Aorta (tissue), 5 donors: ENCODE measurements around the gene CLCN5. TPM values are rescaled to one million over a fixed set of nuclear protein-coding genes. Genes with fewer than 3 reads are reported as not detected.

Experiments
- ATAC-seq: fragments of 200-7000 bp; cut with Tn5 transposase; one replicate; pipeline ENCODE4 v1.9.1; 2022; ENCODE audit warnings: moderate library complexity; ENCODE audit not compliant: low FRiP score
- DNase-seq, 2 donors: peaks; one replicate each; pipeline ENCODE4 v3.0.0-alpha.2; 2020
- H3K27ac ChIP-seq, 2 donors: one replicate each; pipeline ENCODE4 v1.5.1; 2013; ENCODE audit warnings: low read length in 2 of 2, mild to moderate bottlenecking in 2 of 2, moderate library complexity in 2 of 2, control low read depth in 1 of 2, inconsistent platforms in 1 of 2, low read depth in 1 of 2
- H3K27me3 ChIP-seq, 2 donors: one replicate each; pipeline ENCODE4 v1.6.1; 2013; ENCODE audit warnings: control low read depth in 1 of 2, low read length in 1 of 2, mild to moderate bottlenecking in 1 of 2, moderate library complexity in 1 of 2; ENCODE audit not compliant: insufficient read depth in 2 of 2, control insufficient read depth in 1 of 2
- H3K36me3 ChIP-seq, 2 donors: one replicate each; pipeline ENCODE4 v1.6.1; 2013; ENCODE audit warnings: control low read depth in 1 of 2, low read length in 1 of 2, mild to moderate bottlenecking in 1 of 2; ENCODE audit not compliant: insufficient read depth in 2 of 2, control insufficient read depth in 1 of 2
- H3K4me1 ChIP-seq, 2 donors: one replicate each; pipeline ENCODE4 v1.6.1; 2013; ENCODE audit warnings: low read length in 2 of 2, control low read depth in 1 of 2, mild to moderate bottlenecking in 1 of 2, moderate library complexity in 1 of 2; ENCODE audit not compliant: insufficient read depth in 2 of 2, control insufficient read depth in 1 of 2
- H3K4me3 ChIP-seq, 2 donors: one replicate each; pipeline ENCODE4 v1.5.1; 2013; ENCODE audit warnings: low read length in 2 of 2, control low read depth in 1 of 2, mild to moderate bottlenecking in 1 of 2
- H3K9me3 ChIP-seq: one replicate; pipeline ENCODE4 v1.6.1; 2013; ENCODE audit warnings: mild to moderate bottlenecking, low read length; ENCODE audit not compliant: control insufficient read depth
- WGBS, 2 donors: extraction: QIAGEN DNeasy Blood & Tissue Kit; methylation state at CpG; one replicate each; pipeline ENCODE4 v1.1.7; 2013; 5-methylcytosine and 5-hydroxymethylcytosine counted together
- intact Hi-C, 2 donors: fragments of 100-400 bp; cut with DNase I; formaldehyde crosslinking; loops; one replicate each; pipeline versions ENCODE4 v1.14.2 to v1.15.0; 2022
- polyA plus RNA-seq, 2 donors: library from polyadenylated mRNA; stranded (reverse); fragments of 200-250 nt; gene quantifications; one replicate each; pipeline ENCODE4 v1.2.3, GENCODE V29; 2013
- total RNA-seq, 2 donors: library from RNA; stranded (reverse); fragmentation: NEBNext Ultra II Directional; extraction: Animal tissue kit (Norgen Biotek cat#: 25700); gene quantifications; one replicate each; pipeline ENCODE4 v1.2.1, GENCODE V29; 2021
- donor health status: healthy with polysubstance abuse.
- donor health status: Bipolar disorder and iron deficiency.
- donor health status: DM: no; HTN: no; CAD: no.
- donor health status: DM: no; HTN: no; CAD: no.
- donor health status: DM: yes; HTN: yes; CAD: no.

Gene CLCN5
- total and polyA plus RNA-seq, 4 donors = 0.88 to 9.4 (median 2.9) TPM

DNA sequence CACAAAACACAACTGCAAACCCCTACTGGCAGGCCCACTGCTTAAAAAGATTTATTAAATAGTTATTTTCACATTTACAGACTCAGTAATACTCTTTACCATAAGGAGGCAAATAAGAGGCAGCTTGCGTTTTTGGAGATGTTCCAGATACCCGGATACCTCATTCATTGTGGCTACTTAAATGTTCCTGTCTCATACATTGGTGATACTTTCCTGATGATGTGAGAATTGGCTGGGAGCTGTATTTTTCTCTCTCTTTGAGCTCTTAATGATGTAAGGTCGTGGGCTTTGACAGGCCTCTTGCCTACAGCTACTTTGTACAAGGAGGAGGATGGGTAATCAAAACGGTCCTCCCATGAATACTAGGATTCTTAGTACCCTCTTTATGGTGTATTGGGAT is 176.9 kb downstream of the CLCN5 start:
- no peak overlapping the region for H3K4me3 ChIP-seq
- 51 to 59% methylated on average over 4 of the region's 4 CpGs for WGBS, 2 donors
- DNase-seq = no peak

DNA sequence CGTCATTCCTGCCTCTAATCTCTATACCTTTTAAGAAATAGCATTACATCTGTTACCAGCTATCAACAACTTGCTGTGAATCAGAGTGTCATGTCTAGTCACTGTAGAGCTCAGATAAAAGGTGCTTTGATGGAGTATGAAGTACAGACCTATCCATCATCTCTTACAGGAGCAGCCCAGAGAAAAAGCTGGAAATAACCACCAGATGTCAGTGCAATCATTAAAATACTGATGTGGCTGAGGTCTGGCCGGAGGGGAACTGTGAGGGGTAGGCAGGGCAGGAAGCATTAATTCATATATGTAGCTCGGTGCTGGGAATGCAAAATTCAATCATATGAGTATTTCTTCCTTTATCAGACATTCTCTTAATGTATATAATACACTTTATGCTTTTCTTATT is 177.8 kb downstream of the CLCN5 start:
- 48 to 76% methylated on average over 3 of the region's 3 CpGs for WGBS, 2 donors
- Histone ChIP-seq H3K36me3 (no peaks in the 10 kb centered on the region), H3K27me3 (no peaks in the 10 kb centered on the region), H3K9me3 (no peaks in the 10 kb centered on the region), H3K4me3 (no peak overlapping the region), H3K27ac (no peak overlapping the region), H3K4me1 (no peaks in the 10 kb centered on the region)
- intact Hi-C loops = no loop called here
- ATAC-seq = no peak
- no peak for DNase-seq

More for the DNA sequence above, 176.9 kb downstream of the CLCN5 start:
- H3K36me3 ChIP-seq = no peaks in the 10 kb centered on the region
- no peaks in the 10 kb centered on the region for H3K9me3 ChIP-seq
- no peaks in the 10 kb centered on the region for H3K27me3 ChIP-seq
- no peak for ATAC-seq
- intact Hi-C loops = no loop called here
- no peak overlapping the region for H3K27ac ChIP-seq
- H3K4me1 ChIP-seq = no peaks in the 10 kb centered on the region

DNA sequence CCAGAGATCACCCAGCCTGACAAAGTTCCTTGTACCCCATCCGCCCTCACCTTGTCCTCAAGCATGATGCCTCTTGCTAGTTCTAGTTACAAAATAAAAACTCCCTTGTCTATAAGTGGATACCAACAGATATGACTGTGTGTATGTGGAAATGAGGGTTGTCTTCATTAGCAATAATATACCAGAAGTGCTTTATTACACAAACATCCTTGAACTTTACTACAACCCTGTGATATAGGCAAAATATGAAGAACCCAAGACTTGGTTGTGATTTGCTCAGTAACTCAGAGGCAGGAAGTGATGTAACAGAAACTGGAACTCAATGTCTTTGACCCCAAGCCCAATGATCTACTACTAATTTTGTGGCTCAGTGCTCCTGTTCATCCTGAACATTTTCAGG is 180.8 kb downstream of the CLCN5 start:
- intact Hi-C loops = no loop called here
- DNase-seq (no peak), ATAC-seq (no peak)
- Histone ChIP-seq H3K27ac (no peak overlapping the region), H3K36me3 (no peaks in the 10 kb centered on the region), H3K9me3 (no peaks in the 10 kb centered on the region), H3K4me1 (no peaks in the 10 kb centered on the region), H3K4me3 (no peak overlapping the region), H3K27me3 (no peaks in the 10 kb centered on the region)
- 54 to 99% methylated on average over 1 of the region's 1 CpG for WGBS, 2 donors

DNA sequence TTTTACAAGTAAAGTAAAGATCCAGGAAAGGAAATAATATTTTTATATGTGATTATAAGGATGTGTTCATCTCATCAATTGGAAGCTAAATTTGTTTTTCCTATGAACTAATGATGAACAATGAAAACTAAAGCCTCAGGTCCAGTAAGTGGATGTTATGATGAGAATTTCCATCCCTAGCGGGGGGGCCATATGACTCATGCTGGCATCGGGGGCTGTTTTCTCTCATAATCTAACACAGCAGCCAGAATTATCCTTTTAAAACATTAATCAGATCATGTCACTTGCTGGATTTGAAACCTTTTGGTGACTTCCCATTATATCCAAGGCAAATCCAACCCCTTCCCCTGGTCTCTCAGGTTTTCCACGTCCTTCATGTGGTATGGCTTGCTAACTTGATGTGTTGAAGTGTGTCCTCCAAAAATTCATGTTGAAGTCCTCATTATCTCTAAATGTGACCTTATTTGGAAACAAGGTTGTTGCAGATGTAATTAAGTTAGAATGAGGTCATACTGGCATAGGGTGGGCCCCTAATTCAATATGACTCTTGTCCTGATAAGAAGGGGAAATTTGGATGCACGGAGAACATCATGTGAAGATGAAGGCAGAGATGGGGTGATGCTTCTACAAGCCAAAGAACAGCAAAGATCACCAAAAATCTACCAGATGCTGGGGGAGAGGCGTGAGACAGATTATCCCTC is 181.6 kb downstream of the CLCN5 start:
- intact Hi-C loops = no loop called here
- no peak overlapping the region for H3K27ac ChIP-seq
- DNase-seq = no peak
- no peaks in the 10 kb centered on the region for H3K27me3 ChIP-seq
- no peaks in the 10 kb centered on the region for H3K4me1 ChIP-seq
- ATAC-seq = no peak
- H3K36me3 ChIP-seq = no peaks in the 10 kb centered on the region
- no peak overlapping the region for H3K4me3 ChIP-seq
- no peaks in the 10 kb centered on the region for H3K9me3 ChIP-seq
- 62 to 64% methylated on average over 5 of the region's 5 CpGs for WGBS, 2 donors

DNA sequence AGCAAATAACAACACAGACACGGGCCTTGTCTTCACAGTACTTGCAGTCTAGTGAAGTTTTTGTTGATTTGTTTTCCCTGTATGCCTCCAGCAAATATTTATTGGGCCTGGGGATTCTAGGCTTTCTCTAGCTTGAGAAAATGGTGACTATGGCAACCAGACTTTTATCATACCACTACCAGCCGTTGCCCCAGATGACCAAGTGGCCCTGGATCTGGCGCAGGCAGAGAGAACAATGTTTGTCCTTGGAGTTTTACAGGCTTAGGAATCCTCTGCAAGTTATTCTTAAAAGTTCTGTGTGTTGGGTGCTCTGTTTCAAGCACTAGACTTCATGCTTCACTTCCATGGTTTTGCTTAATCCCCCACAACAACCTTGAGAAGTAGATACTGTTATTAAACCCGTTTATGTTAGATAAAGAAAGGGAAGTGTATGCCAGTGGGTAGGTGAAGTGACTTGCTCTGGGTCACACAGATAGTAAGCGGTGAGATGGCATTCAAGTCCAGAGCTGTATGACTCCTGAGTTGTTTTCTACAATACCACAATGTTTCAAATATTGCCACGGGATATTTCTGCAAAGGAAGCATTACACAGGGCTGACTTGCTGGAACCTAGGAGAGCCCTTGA is 183.8 kb downstream of the CLCN5 start:
- Histone ChIP-seq H3K27ac (no peak overlapping the region), H3K4me1 (no peaks in the 10 kb centered on the region), H3K36me3 (no peaks in the 10 kb centered on the region), H3K9me3 (no peaks in the 10 kb centered on the region), H3K27me3 (no peaks in the 10 kb centered on the region), H3K4me3 (no peak overlapping the region)
- intact Hi-C loops = no loop called here
- DNase-seq (no peak), ATAC-seq (no peak)
- 63 to 80% methylated on average over 6 of the region's 6 CpGs for WGBS, 2 donors

DNA sequence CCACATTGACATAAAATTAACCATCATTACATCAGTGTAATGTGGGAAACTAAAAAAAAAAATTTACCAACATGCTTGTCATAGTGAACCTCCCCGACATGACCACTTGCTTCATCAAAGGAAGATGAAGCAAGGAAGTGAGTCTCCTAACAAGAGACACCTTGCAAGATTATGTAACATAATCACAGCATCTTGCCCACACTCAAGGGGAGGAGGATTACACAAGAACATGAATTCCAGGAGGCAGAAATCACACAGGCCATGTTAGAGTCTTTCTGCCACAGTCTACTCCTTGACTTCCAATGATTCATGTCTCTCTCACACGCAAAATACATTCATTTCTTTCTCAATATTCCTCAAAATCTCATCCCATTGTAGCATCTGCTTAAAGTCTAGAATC is 185.1 kb downstream of the CLCN5 start:
- Histone ChIP-seq H3K27me3 (no peaks in the 10 kb centered on the region), H3K4me1 (no peaks in the 10 kb centered on the region)
- no peak for ATAC-seq

DNA sequence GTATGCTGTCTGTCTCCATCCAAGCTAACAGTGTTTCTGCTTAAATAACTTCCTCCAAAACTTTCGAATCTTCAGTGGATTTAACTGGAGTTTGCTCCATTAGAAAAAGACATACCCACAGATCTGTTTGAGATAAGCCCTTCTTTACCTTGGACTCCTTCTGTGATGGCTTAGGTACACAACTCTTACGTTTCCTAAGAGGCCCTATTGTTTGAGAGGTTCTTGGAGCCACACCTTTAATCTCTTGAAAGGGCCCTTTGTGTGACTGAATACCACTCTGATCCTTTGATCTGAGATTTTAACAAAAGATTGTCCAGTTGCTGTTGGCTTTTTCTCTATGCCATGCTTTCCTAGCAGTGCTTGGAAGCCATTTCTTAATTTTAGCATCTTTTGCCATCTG is 185.9 kb downstream of the CLCN5 start:
- Histone ChIP-seq H3K36me3 (no peaks in the 10 kb centered on the region), H3K9me3 (no peaks in the 10 kb centered on the region), H3K27me3 (no peaks in the 10 kb centered on the region), H3K4me3 (no peak overlapping the region), H3K27ac (no peak overlapping the region), H3K4me1 (no peaks in the 10 kb centered on the region)
- WGBS, 2 donors = 47 to 80% methylated on average over 2 of the region's 2 CpGs
- DNase-seq (no peak), ATAC-seq (no peak)
- intact Hi-C loops = no loop called here

More for the DNA sequence above, 185.1 kb downstream of the CLCN5 start:
- 66 to 91% methylated on average over 2 of the region's 2 CpGs for WGBS, 2 donors
- no peak overlapping the region for H3K4me3 ChIP-seq
- no peak for DNase-seq
- H3K27ac ChIP-seq = no peak overlapping the region
- no peaks in the 10 kb centered on the region for H3K36me3 ChIP-seq
- intact Hi-C loops = no loop called here
- H3K9me3 ChIP-seq = no peaks in the 10 kb centered on the region

DNA sequence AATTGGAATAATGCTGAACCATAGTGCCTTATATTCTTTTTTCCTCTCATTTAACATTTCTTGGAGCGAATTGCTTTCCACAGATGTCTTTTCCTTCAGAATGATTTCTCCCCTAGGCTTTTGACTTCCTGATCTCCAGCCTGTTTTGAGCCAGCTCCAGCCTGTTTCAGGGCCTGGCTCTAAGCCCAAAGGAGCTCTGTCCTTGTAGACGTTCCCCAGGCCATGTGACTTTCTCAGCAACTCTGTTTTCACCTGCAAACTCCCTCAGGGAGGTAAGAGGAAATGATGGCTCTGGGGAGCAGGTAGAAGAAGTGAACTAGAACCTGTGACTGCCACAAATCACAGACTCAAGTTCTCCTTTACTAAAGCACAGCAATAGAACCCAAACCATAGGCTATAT is 189.3 kb downstream of the CLCN5 start:
- WGBS, 2 donors = 17 to 22% methylated on average over 2 of the region's 2 CpGs
- H3K27me3 ChIP-seq = no peaks in the 10 kb centered on the region
- H3K27ac ChIP-seq = no peak overlapping the region
- H3K4me1 ChIP-seq = no peaks in the 10 kb centered on the region
- DNase-seq = no peak
- no peaks in the 10 kb centered on the region for H3K36me3 ChIP-seq
- ATAC-seq = no peak
- no peak overlapping the region for H3K4me3 ChIP-seq
- H3K9me3 ChIP-seq = no peaks in the 10 kb centered on the region
- intact Hi-C loops = no loop called here

DNA sequence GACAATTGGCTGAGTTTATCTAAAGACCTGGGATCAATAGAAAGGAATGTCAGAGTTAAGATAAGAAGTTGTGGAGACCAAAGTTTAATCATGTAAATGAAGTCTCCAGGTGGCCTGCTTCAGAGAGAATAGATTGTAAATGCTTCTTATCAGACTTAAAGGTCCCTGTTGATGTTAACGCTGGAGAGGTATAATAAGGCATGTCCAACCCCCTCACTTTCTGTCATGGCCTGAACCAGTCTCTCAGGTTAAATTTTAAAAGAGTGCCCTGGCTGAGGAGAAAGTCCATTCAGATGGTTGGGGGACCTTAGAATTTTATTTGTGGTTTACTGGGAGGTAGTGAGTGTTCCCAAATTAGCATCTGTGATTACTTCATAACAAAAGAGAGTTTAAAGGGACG is 191.7 kb downstream of the CLCN5 start:
- intact Hi-C loops = no loop called here
- no peak for DNase-seq
- 25 to 37% methylated on average over 2 of the region's 2 CpGs for WGBS, 2 donors
- no peak overlapping the region for H3K27ac ChIP-seq
- no peak for ATAC-seq
- no peaks in the 10 kb centered on the region for H3K36me3 ChIP-seq
- no peak overlapping the region for H3K4me3 ChIP-seq
- no peaks in the 10 kb centered on the region for H3K9me3 ChIP-seq
- no peaks in the 10 kb centered on the region for H3K27me3 ChIP-seq
- no peaks in the 10 kb centered on the region for H3K4me1 ChIP-seq
